GM23248 (cell line): ENCODE results near the gene TARBP2.

Experiments
- EZH2 ChIP-seq: fragments of 200-600 bp; sonication (generic); IDR thresholded peaks from 2 replicates; pipeline ENCODE4 v1.6.1; 2018; ENCODE audit warnings: antibody characterized with exemption, mild to moderate bottlenecking; ENCODE audit not compliant: insufficient read depth, poor library complexity, severe bottlenecking
- EZH2phosphoT487 ChIP-seq: fragments of 200-600 bp; sonication (generic); IDR thresholded peaks from 2 replicates; pipeline ENCODE4 v1.6.1; 2018; ENCODE audit warnings: antibody characterized with exemption, moderate library complexity, mild to moderate bottlenecking, low read depth; ENCODE audit not compliant: insufficient read depth

- no peak for TF ChIP-seq EZH2
- TF ChIP-seq EZH2phosphoT487, result no peak
Measured at GRCh38 chr12:53495903-53496751, 5.0 kb upstream of the TARBP2 start.
